ENCODE measurements around the gene GPC5. TPM values are rescaled to one million over a fixed set of nuclear protein-coding genes. Genes with fewer than 3 reads are reported as not detected.

GPC5 gene
- total and polyA plus RNA-seq, 2 of the 8 experiments (the other 6 are each of a cell fraction or from before 2014, with no cell fraction given) = 0.20 to 0.39 TPM

- Histone ChIP-seq H2BK120ac (replicated peaks; ENCODE audit: low read depth, low read length) (no peak overlapping the region), H3K9me3 (ENCODE audit: insufficient read depth in 2 of 2, low read depth in 1 of 2, low read length in 1 of 2) (no peaks in the 10 kb centered on the region), H3K36me3 (ENCODE audit: control insufficient read depth in 2 of 4, insufficient read depth in 4 of 4, low read length in 3 of 4) (no peaks in the 10 kb centered on the region), H3K23me2 (ENCODE audit: low read depth, low read length) (no peaks in the 10 kb centered on the region), H3K23ac (ENCODE audit: insufficient read length) (no peak overlapping the region), H3K4me1 (replicated peaks in 1 of 4; ENCODE audit: control insufficient read depth in 3 of 4, insufficient read depth in 4 of 4, low read length in 3 of 4) (no peaks in the 10 kb centered on the region), H3K18ac (ENCODE audit: extremely low read depth, low read length) (no peak overlapping the region), H3K14ac (ENCODE audit: insufficient read length) (no peak overlapping the region), H4K91ac (replicated peaks; ENCODE audit: insufficient read length, low read length) (no peak overlapping the region), H4K20me1 (replicated peaks in 1 of 2; ENCODE audit: control insufficient read depth in 1 of 2, insufficient read depth in 2 of 2, low read length in 2 of 2) (no peaks in the 10 kb centered on the region), H2AK5ac (ENCODE audit: low read depth, low read length) (no peak overlapping the region), H3K79me2 (ENCODE audit: control insufficient read depth in 1 of 2, insufficient read depth in 2 of 2, low read length in 2 of 2) (no peaks in the 10 kb centered on the region), H3K56ac (replicated peaks; ENCODE audit: insufficient read length, low read depth, low read length) (no peak overlapping the region), H3K9ac (replicated peaks in 1 of 4; ENCODE audit: extremely low read depth in 1 of 4, low read depth in 3 of 4, low read length in 3 of 4) (no peak overlapping the region), H3K27ac (ENCODE audit: low read depth, low read length) (no peak overlapping the region), H3K79me1 (ENCODE audit: low read depth, low read length) (no peaks in the 10 kb centered on the region), H2BK20ac (ENCODE audit: low read length) (no peak overlapping the region), H3K4ac (replicated peaks; ENCODE audit: insufficient read length, low read depth, low read length) (no peak overlapping the region), H4K5ac (ENCODE audit: insufficient read length, low read depth, low read length) (no peak overlapping the region), H3K4me3 (ENCODE audit: extremely low read depth in 1 of 4, insufficient read depth in 2 of 4, low read depth in 3 of 4, low read length in 4 of 4) (no peak overlapping the region), H2BK15ac (ENCODE audit: low read length) (no peak overlapping the region), H4K8ac (ENCODE audit: extremely low read depth, insufficient read depth, low read length) (no peak overlapping the region), H2AFZ (ENCODE audit: low read length) (no peak overlapping the region), H3K4me2 (ENCODE audit: insufficient read depth in 1 of 2, low read depth in 2 of 2, low read length in 2 of 2) (no peak overlapping the region), H3K27me3 (replicated peaks in 1 of 4; ENCODE audit: control insufficient read depth in 3 of 4, extremely low read depth in 1 of 4, insufficient read depth in 3 of 4, low read length in 3 of 4) (no peaks in the 10 kb centered on the region), H2BK5ac (ENCODE audit: low read depth, low read length) (no peak overlapping the region), H2BK12ac (ENCODE audit: low read depth, low read length) (no peak overlapping the region)
- ChIA-PET POLR2A (ENCODE audit: partially characterized antibody) (no interaction called here), CTCF (ENCODE audit: partially characterized antibody) (interaction anchor here (0.6 to 2.3 kb wide), 3 partner anchors 13 to 70 kb away, joined by 3 to 5 read pairs (median 3); no protein-coding TSS in a partner anchor)
- no peak for FAIRE-seq
- no peak for DNase-seq (ENCODE audit: low read depth in 1 of 2, low spot score in 2 of 2)
- 92% methylated on average over 1 of the region's 1 CpG; no CpG with 5 or more reads in 1 of the 2 experiments for WGBS, 2 experiments (ENCODE audit: extremely low coverage in 1 of 2, insufficient coverage in 1 of 2, insufficient read length in 1 of 2, insufficient replicate concordance in 2 of 2, low coverage in 1 of 2, low lambda C conversion rate in 2 of 2, missing lambda C conversion rate in 1 of 2)
- TF ChIP-seq GABPA (IDR thresholded peaks at IDR 0.05; ENCODE audit: borderline replicate concordance, insufficient read depth, low read length) = no peak
- no peak for TF ChIP-seq JUND (IDR thresholded peaks at IDR 0.05; ENCODE audit: low read length)
- no peak for TF ChIP-seq RFX5 (IDR thresholded peaks at IDR 0.05; ENCODE audit: borderline replicate concordance, low read depth, low read length)
- TF ChIP-seq FOSL1 (IDR thresholded peaks at IDR 0.05; ENCODE audit: insufficient read depth, low read depth, low read length) = no peak
- no peak for TF ChIP-seq SUZ12 (IDR thresholded peaks at IDR 0.05; ENCODE audit: low read length)
- no peak for TF ChIP-seq MAFK (IDR thresholded peaks at IDR 0.05; ENCODE audit: low read depth, low read length)
- no peak for TF ChIP-seq KDM1A (IDR thresholded peaks at IDR 0.05; ENCODE audit: borderline replicate concordance, low read length)
- no peak for TF ChIP-seq RXRA (IDR thresholded peaks at IDR 0.05; ENCODE audit: insufficient read depth, low read depth, low read length)
- no peak for TF ChIP-seq EGR1 (IDR thresholded peaks at IDR 0.05; ENCODE audit: borderline replicate concordance, low read depth, low read length)
- no peak for TF ChIP-seq EZH2 (IDR thresholded peaks at IDR 0.05; ENCODE audit: low read depth, low read length, severe bottlenecking)
- TF ChIP-seq BACH1 (IDR thresholded peaks at IDR 0.05; ENCODE audit: low read length) = no peak
- no peak for TF ChIP-seq ASH2L (IDR thresholded peaks at IDR 0.05; ENCODE audit: low read length)
- no peak for TF ChIP-seq E2F6 (IDR thresholded peaks at IDR 0.05)
- no peak for TF ChIP-seq TCF12 (IDR thresholded peaks at IDR 0.05; ENCODE audit: low read depth, low read length)
- TF ChIP-seq CBX8 (IDR thresholded peaks at IDR 0.05; ENCODE audit: borderline replicate concordance, low read depth, low read length) = no peak
Observed at GRCh38 chr13:91792054-91792453, 393.6 kb downstream of the GPC5 start.

Measured in H1 (cell line).